ENCODE measurements around the gene EIF4EBP2.

DNA sequence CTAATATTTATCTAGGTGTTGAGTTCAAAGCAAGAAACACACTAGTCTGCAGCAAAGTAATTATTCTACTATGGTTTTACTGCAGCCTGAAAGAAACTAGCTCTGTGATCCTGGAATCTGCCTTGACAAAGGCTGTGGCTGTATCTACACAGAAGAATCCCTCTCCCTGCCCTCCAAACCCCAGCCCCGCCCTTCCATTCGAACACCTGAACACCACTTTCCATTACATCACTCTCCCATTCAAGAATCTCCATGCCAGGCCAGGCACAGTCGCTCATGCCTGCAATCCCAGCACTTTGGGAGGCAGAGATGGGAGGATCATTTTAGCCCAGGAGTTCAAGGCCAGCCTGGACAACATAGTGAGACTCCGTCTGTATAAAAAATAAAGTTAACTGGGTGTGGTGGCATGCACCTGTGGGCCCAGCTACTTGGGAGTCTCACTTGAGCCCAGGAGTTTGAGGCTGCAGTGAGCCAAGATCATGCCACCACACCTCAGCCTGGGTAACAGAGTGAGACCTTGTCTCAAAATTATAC lies 44.9 kb upstream of the EIF4EBP2 start:
- TF ChIP-seq CTCF (conservative IDR thresholded peaks at IDR 0.05; ENCODE audit: low read depth, low read length) (no peak), EZH2 (IDR thresholded peaks at IDR 0.05; ENCODE audit: borderline replicate concordance, low read depth, low read length, poor library complexity, severe bottlenecking) (no peak)

Measured in A673 (cell line).